K562 (cell line): ENCODE measurements around the gene AGAP3. TPM values are rescaled to one million over a fixed set of nuclear protein-coding genes. Genes with fewer than 3 reads are reported as not detected.
A peak's percentile ranks its signal among the peaks of the same experiment; 100 is the strongest.

ENCODE experiments used
- BRCA1 ChIP-seq, 2 experiments: fragments of 450-650 bp in 1 of 2; sonication (generic) in 1 of 2; formaldehyde crosslinking in 1 of 2; IDR thresholded peaks; 2 replicates each; pipeline versions ENCODE4 v1.5.0 to v1.6.1; 2017 to 2020; ENCODE audit warnings: mild to moderate bottlenecking in 1 of 2, missing genetic modification reagents in 1 of 2
- DIDO1 ChIP-seq: fragments of 450-650 bp; IDR thresholded peaks from 2 replicates; pipeline ENCODE4 v1.6.1; 2016; ENCODE audit warnings: low read depth, missing biosample characterization, missing genetic modification characterization
- HMGN3 ChIP-seq: IDR thresholded peaks from 2 replicates; pipeline ENCODE4 v1.6.1; 2011; ENCODE audit warnings: borderline replicate concordance, low read depth, mild to moderate bottlenecking, mixed read lengths, low read length; ENCODE audit not compliant: insufficient read length; ENCODE audit errors: extremely low read depth
- KDM2B ChIP-seq: fragments of 250-450 bp; sonication (Bioruptor Pico); IDR thresholded peaks from 2 replicates; pipeline ENCODE4 v1.8.0; 2021; ENCODE audit warnings: mild to moderate bottlenecking, moderate library complexity
- KLF6 ChIP-seq: fragments of 250-450 bp; sonication (Bioruptor Pico); IDR thresholded peaks from 2 replicates; pipeline ENCODE4 v1.4.0; 2020; ENCODE audit warnings: mild to moderate bottlenecking, moderate library complexity, borderline replicate concordance
- MTA2 ChIP-seq: fragments of 450-650 bp; IDR thresholded peaks from 2 replicates; pipeline ENCODE4 v1.6.1; 2016; ENCODE audit warnings: low read depth
- NUFIP1 ChIP-seq: fragments of 450-650 bp; IDR thresholded peaks from 2 replicates; pipeline ENCODE4 v1.6.1; 2018; ENCODE audit not compliant: partially characterized antibody
- SRF ChIP-seq, 2 experiments: fragments of 250-450, 450-650 bp in 1 of 2; sonication (Bioruptor Pico) in 1 of 2; sonication (generic) in 1 of 2; formaldehyde crosslinking; IDR thresholded peaks; 2 replicates each; pipeline versions ENCODE4 v1.5.0 to v1.5.1; 2020 to 2022; ENCODE audit warnings: mild to moderate bottlenecking in 1 of 2, missing genetic modification reagents in 1 of 2
- TBL1XR1 ChIP-seq, 2 experiments: IDR thresholded peaks; 2 replicates each; pipeline ENCODE4 v1.6.1; 2012; ENCODE audit warnings: improper control_type of control experiment in 2 of 2, low read length in 2 of 2, mild to moderate bottlenecking in 1 of 2
- YBX1 ChIP-seq: fragments of 450-650 bp; IDR thresholded peaks from 2 replicates; pipeline ENCODE4 v1.7.1; 2016; ENCODE audit warnings: mild to moderate bottlenecking
- ZBTB1 ChIP-seq: sonication (generic); formaldehyde crosslinking; IDR thresholded peaks from 2 replicates; pipeline ENCODE4 v1.8.1; 2023; ENCODE audit warnings: missing genetic modification reagents, low read depth, mild to moderate bottlenecking, borderline replicate concordance
- ZBTB43 ChIP-seq: sonication (generic); formaldehyde crosslinking; IDR thresholded peaks from 2 replicates; pipeline ENCODE4 v1.8.0; 2023; ENCODE audit warnings: mild to moderate bottlenecking, missing genetic modification reagents
- ZBTB5 ChIP-seq: fragments of 450-650 bp; IDR thresholded peaks from 2 replicates; pipeline ENCODE4 v1.6.1; 2017; ENCODE audit warnings: antibody characterized with exemption
- ZNF23 ChIP-seq: fragments of 250-450 bp; sonication (Bioruptor Pico); IDR thresholded peaks from 2 replicates; pipeline ENCODE4 v1.4.0; 2020; ENCODE audit warnings: mild to moderate bottlenecking
- ZNF699 ChIP-seq: fragments of 250-450 bp; sonication (Bioruptor Pico); IDR thresholded peaks from 2 replicates; pipeline ENCODE4 v1.8.0; 2021; ENCODE audit warnings: mild to moderate bottlenecking, moderate library complexity; ENCODE audit not compliant: insufficient replicate concordance
- ZNF76 ChIP-seq: fragments of 250-450 bp; sonication (Bioruptor Pico); IDR thresholded peaks from 2 replicates; pipeline ENCODE4 v1.4.0; 2020; ENCODE audit warnings: mild to moderate bottlenecking, moderate library complexity, borderline replicate concordance
- polyA plus RNA-seq, 8 experiments: library from polyadenylated mRNA; depleted of rRNA in 4 of 8; stranded (reverse) in 5 of 8; unstranded in 3 of 8; fragments of >200 nt; fragmentation: Nextera tagmentation in 2 of 8; fragmentation: Illumina TruSeq in 1 of 8; extraction: Ambion mirVana in 2 of 8; extraction: Trizol in 1 of 8; gene quantifications; 2 replicates each; pipeline versions ENCODE4 v1.2.1 to v1.2.3, GENCODE V29; 2011 to 2014; ENCODE audit warnings: inconsistent platforms in 1 of 8, missing spikeins in 1 of 8
- total RNA-seq, 7 experiments: library from RNA; depleted of rRNA in 6 of 7; stranded (reverse); fragments of >200 nt in 6 of 7; fragmentation: Illumina TruSeq in 2 of 7; extraction: Trizol in 2 of 7; gene quantifications; 2 replicates each; pipeline versions ENCODE4 v1.2.1 to v1.2.3, GENCODE V29; 2011 to 2021; ENCODE audit warnings: low replicate concordance in 1 of 7
- TF ChIP-seq, protein P1 (sequence below): sonication (generic); formaldehyde crosslinking; IDR thresholded peaks from 2 replicates; pipeline ENCODE4 v1.4.0; 2020; ENCODE audit warnings: mild to moderate bottlenecking, missing genetic modification reagents

Gene AGAP3
- total and polyA plus RNA-seq, 9 of the 15 experiments (the other 6 are each of a cell fraction or from before 2014, with no cell fraction given) = 3.4 to 208 (median 62.2) TPM

DNA sequence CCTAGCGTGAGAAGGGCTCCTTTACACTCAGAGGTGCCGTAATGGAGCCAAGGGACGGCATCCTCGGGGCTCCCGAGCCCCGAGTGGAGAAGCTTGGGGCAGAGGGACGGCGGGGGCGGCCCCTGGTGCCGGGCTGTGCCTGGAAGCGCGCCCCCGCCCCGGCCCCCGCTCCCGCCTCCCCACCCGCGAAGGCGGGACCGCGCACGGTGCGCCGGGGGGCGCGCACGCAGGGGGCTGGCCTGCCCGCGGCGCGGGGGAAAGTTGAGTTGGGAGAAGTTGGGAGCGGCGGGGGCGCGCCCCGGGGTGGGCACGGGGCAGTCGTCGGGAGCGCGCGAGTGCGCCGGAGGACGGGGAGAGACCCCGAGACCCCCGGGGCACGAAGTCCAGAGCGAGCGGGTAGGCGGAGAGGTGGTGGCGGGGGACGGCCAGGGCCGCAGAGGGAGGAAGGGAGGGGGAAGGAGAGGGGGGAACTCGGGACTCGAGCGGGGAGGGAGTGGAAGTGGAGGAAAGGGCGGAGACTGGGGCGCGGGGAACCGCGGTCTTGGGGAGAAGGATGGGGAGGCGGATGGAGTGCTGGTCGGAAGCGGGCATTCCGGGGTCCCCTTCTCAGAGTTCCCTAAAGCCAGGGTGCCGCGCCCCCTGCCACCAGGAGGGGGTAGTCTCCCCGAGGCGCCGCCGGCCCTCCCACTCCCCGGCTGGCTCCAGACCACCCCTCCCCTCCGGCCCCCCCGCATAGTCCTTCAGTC lies 26.7 kb upstream of the AGAP3 start, which contains the start of gene SLC4A2 (continued):
- TF ChIP-seq TBL1XR1 (IDR thresholded peaks at IDR 0.05; ENCODE audit: low read length in 2 of 2) = 0 out of 4 replicates have a peak, but pooled peaks of 1 of the 2 experiments have one; percentile 9
- TF ChIP-seq ZNF699 (CRISPR knock-in tag) = no peak
- no peak for TF ChIP-seq KLF6 (CRISPR knock-in tag)
- TF ChIP-seq SRF (CRISPR knock-in tag; IDR thresholded peaks at IDR 0.05) = peak in 1 of 2 experiments; percentile 45; a peak in 1 of 4 replicates
- TF ChIP-seq DIDO1 (tag) = no peak
- TF ChIP-seq HMGN3 = no peak
- TF ChIP-seq BRCA1 (IDR thresholded peaks at IDR 0.05) = no peak
- TF ChIP-seq BRCA1 (CRISPR knock-in tag; IDR thresholded peaks at IDR 0.05) = no peak
- no peak for TF ChIP-seq KDM2B
- TF ChIP-seq ZBTB1 = no peak
- 0 out of 2 replicates have a peak, but pooled peaks have one; percentile 14 for TF ChIP-seq ZBTB5
- TF ChIP-seq ZNF76 (CRISPR knock-in tag) = no peak
- no peak for TF ChIP-seq NUFIP1
- no peak for TF ChIP-seq YBX1
- TF ChIP-seq, protein P1, sequence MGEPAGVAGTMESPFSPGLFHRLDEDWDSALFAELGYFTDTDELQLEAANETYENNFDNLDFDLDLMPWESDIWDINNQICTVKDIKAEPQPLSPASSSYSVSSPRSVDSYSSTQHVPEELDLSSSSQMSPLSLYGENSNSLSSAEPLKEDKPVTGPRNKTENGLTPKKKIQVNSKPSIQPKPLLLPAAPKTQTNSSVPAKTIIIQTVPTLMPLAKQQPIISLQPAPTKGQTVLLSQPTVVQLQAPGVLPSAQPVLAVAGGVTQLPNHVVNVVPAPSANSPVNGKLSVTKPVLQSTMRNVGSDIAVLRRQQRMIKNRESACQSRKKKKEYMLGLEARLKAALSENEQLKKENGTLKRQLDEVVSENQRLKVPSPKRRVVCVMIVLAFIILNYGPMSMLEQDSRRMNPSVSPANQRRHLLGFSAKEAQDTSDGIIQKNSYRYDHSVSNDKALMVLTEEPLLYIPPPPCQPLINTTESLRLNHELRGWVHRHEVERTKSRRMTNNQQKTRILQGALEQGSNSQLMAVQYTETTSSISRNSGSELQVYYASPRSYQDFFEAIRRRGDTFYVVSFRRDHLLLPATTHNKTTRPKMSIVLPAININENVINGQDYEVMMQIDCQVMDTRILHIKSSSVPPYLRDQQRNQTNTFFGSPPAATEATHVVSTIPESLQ (CRISPR knock-in tag) = no peak; the same call in 1 of the 2 replicates
- no peak for TF ChIP-seq ZBTB43 (CRISPR knock-in tag)
- TF ChIP-seq ZNF23 (CRISPR knock-in tag) = no peak
- no peak; the same call in 1 of the 2 replicates for TF ChIP-seq MTA2
